ENCODE data around the gene SBNO1.
"Not testable (repeated sequence)": the region's sequence is repeated elsewhere in the genome, so short reads cannot be mapped to it uniquely, and the experiment has no call there.

DNA sequence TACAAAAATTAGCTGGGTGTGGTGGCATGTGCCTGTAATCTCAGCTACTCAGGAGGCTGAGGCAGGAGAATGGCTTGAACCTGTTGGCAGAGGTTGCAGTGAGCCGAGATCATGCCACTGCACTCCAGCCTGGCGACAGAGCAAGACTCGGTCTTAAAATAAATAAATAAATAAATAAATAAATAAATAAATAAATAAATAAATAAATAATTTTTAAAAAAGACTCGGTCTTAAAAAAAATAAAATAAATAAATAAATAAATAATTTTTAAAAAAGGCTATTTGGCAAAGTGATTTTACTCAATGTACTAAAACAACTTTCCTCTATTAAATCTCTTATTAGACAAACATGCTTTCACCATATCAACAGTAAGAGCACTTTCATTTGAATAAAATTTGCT is 51.6 kb downstream of the SBNO1 start:
- TF ChIP-seq ZNF510 (tag by site-specific recombination; IDR thresholded peaks at IDR 0.05; ENCODE audit: insufficient replicate concordance): peak; percentile 95
- TF ChIP-seq, protein P1, sequence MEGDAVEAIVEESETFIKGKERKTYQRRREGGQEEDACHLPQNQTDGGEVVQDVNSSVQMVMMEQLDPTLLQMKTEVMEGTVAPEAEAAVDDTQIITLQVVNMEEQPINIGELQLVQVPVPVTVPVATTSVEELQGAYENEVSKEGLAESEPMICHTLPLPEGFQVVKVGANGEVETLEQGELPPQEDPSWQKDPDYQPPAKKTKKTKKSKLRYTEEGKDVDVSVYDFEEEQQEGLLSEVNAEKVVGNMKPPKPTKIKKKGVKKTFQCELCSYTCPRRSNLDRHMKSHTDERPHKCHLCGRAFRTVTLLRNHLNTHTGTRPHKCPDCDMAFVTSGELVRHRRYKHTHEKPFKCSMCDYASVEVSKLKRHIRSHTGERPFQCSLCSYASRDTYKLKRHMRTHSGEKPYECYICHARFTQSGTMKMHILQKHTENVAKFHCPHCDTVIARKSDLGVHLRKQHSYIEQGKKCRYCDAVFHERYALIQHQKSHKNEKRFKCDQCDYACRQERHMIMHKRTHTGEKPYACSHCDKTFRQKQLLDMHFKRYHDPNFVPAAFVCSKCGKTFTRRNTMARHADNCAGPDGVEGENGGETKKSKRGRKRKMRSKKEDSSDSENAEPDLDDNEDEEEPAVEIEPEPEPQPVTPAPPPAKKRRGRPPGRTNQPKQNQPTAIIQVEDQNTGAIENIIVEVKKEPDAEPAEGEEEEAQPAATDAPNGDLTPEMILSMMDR (tag by site-specific recombination; IDR thresholded peaks at IDR 0.05): not testable (repeated sequence)
- TF ChIP-seq ZNF155 (tag by site-specific recombination; IDR thresholded peaks at IDR 0.05): not testable (repeated sequence)

Measured in HEK293 (cell line).